ENCODE results near the gene MFN2.

The MFN2 gene

GRCh38 chr1:11960276-11960675 lies 20.0 kb upstream of the MFN2 start:
- DNase-seq (ENCODE audit: low read depth in 2 of 2), result no peak

GRCh38 chr1:11960715-11961114 lies 19.5 kb upstream of the MFN2 start:
- DNase-seq (ENCODE audit: low read depth in 2 of 2), result no peak

GRCh38 chr1:11961230-11961629 lies 19.0 kb upstream of the MFN2 start:
- DNase-seq (ENCODE audit: low read depth in 2 of 2), result no peak

GRCh38 chr1:11963622-11964021 lies 16.6 kb upstream of the MFN2 start:
- no peak for DNase-seq (ENCODE audit: low read depth in 2 of 2)

- no peak for DNase-seq (ENCODE audit: low read depth in 2 of 2)
These were observed 15.6 kb upstream of the MFN2 start for GRCh38 chr1:11964656-11965055.

- DNase-seq (ENCODE audit: low read depth in 2 of 2), result no peak
These were observed 13.2 kb upstream of the MFN2 start for GRCh38 chr1:11967028-11967547.

- DNase-seq (ENCODE audit: low read depth in 2 of 2), result no peak
These were observed 9.6 kb upstream of the MFN2 start for GRCh38 chr1:11970441-11971185.

- no peak for DNase-seq (ENCODE audit: low read depth in 2 of 2)
These were observed 2.6 kb upstream of the MFN2 start for GRCh38 chr1:11977625-11978024.

- no peak for DNase-seq (ENCODE audit: low read depth in 2 of 2)
These were observed 1.9 kb upstream of the MFN2 start for GRCh38 chr1:11978301-11978700.

GRCh38 chr1:11979028-11979850 lies 1.0 kb upstream of the MFN2 start:
- no peak for DNase-seq (ENCODE audit: low read depth in 2 of 2)

GRCh38 chr1:11980676-11980972 lies 380 bp downstream of the MFN2 start:
- DNase-seq (ENCODE audit: low read depth in 2 of 2), result no peak

GRCh38 chr1:11981378-11982009 lies 1.2 kb downstream of the MFN2 start:
- no peak for DNase-seq (ENCODE audit: low read depth in 2 of 2)

GRCh38 chr1:11982010-11982392 lies 1.8 kb downstream of the MFN2 start:
- no peak for DNase-seq (ENCODE audit: low read depth in 2 of 2)

- no peak for DNase-seq (ENCODE audit: low read depth in 2 of 2)
These were observed 3.9 kb downstream of the MFN2 start for GRCh38 chr1:11984121-11984520.

- DNase-seq (ENCODE audit: low read depth in 2 of 2), result no peak
These were observed 4.3 kb downstream of the MFN2 start for GRCh38 chr1:11984576-11984975.

GRCh38 chr1:11985171-11985570 lies 4.9 kb downstream of the MFN2 start:
- no peak for DNase-seq (ENCODE audit: low read depth in 2 of 2)

- no peak for DNase-seq (ENCODE audit: low read depth in 2 of 2)
These were observed 5.6 kb downstream of the MFN2 start for GRCh38 chr1:11985851-11986250.

GRCh38 chr1:11989669-11990068 lies 9.4 kb downstream of the MFN2 start:
- DNase-seq (ENCODE audit: low read depth in 2 of 2), result no peak

- DNase-seq (ENCODE audit: low read depth in 2 of 2), result no peak
These were observed 10.2 kb downstream of the MFN2 start for GRCh38 chr1:11990303-11991032.

- DNase-seq (ENCODE audit: low read depth in 2 of 2), result no peak
These were observed 11.9 kb downstream of the MFN2 start for GRCh38 chr1:11991969-11992676.

GRCh38 chr1:11997081-11997850 lies 17.0 kb downstream of the MFN2 start:
- no peak for DNase-seq (ENCODE audit: low read depth in 2 of 2)
